Posterior cingulate gyrus (tissue), 11 donors: ENCODE data around the gene TNS1.
A peak's percentile ranks its signal among the peaks of the same experiment; 100 is the strongest.

Experiments
- DNase-seq, 10 donors: peaks; one replicate each; pipeline versions ENCODE4 v3.0.0 to v3.0.0-alpha.2; 2020 to 2021; ENCODE audit warnings: mixed read lengths in 3 of 10
- intact Hi-C: fragments of 100-400 bp; cut with DNase I; formaldehyde crosslinking; loops from one replicate; pipeline ENCODE4 v1.15.1; 2023

TNS1 gene

GRCh38 chr2:217906798-217907197, 96.0 kb downstream of the TNS1 start:
- DNase-seq, result peak in 1 of 10 donors; percentile 18
- intact Hi-C loops, result no loop called here

DNA sequence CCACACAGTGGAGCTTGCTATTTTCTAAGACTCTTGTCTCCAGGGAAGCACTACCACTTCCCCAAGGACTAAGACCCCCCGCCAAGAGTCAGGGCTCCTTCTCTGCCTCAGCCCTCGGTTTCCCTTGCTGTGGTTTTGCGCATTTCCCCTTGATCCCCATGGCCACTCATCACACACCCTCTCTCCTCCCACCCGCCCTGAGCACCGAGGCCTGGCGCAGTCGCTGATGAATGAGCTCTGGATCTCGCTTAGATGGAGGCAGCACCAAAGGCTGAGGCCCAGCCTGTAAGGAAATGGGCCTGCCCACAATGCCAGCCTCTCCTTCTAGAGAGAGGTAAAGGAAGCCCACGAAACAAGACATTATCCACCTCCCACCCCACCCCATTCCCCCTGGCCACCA, 96.9 kb downstream of the TNS1 start:
- peak in 2 of 10 donors; percentile 50 to 77 for DNase-seq
- intact Hi-C loops, result no loop called here

GRCh38 chr2:217905395-217905794, 97.4 kb downstream of the TNS1 start:
- peak in 7 of 10 donors; percentile 39 to 93 (median 61) for DNase-seq
- intact Hi-C loops, result no loop called here

DNA sequence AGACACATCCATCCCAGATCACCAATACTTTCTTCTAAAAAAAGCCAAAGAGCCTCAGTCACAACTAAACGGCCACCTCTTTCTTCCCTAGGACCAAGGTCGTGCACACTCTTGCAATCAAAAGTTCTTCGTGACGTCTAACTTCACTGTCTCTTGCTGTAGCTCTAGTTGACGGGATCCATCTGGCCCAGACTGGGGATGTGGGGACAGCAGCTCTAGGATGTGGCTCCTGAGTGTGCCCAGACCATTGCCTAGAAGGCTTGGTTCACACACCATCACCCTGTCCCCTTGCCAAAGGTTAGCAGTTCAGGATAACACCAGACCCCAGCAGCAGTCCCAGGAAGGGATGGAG, 98.2 kb downstream of the TNS1 start:
- DNase-seq, result no peak

DNA sequence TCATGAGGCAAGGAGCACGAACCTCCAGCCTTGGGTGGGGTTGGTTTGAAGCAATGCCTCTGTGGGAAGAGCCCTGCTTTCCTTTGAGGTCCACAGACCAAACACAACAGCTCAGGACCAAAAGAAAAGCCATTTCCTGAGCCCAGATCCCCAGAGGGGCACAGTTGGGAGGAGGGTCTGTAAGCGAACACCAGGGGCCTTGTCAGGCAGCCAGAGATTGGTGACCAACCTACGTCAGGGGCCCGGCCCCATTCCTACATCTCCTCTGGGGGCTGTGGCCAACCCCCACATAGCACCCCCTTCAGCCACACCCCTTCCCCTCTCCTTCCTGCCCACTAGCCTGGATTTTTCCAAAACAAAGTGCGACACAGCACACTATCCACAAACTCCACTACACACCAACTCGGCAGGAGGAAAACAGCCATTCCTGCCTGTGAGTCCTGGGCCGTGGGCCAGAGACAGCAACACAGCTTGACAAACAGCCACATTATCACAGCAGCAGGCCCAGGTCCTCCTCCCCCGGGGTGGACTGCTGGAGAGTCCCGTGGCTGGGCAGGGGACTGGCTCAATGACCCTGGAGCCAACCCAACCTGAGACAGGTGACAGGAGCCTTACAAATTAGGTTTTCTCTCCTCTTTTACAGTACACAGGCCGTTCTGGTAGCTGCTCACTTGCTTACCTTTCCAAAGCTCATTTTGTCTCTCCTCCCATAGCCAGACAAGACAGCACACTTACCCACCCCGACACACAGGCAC, 98.8 kb downstream of the TNS1 start:
- intact Hi-C loops, result loop anchor here (5.0 kb wide), 1 partner anchor 38 kb away; no protein-coding TSS in a partner anchor
- peak in 6 of 10 donors; percentile 41 to 93 (median 54) for DNase-seq

More for the DNA sequence above, 98.2 kb downstream of the TNS1 start:
- intact Hi-C loops, result loop anchor here (5.0 kb wide), 1 partner anchor 38 kb away; no protein-coding TSS in a partner anchor

GRCh38 chr2:217903142-217903858, 99.5 kb downstream of the TNS1 start:
- intact Hi-C loops, result loop anchor here (5.0 kb wide), 1 partner anchor 39 kb away; no protein-coding TSS in a partner anchor
- no peak for DNase-seq

- intact Hi-C loops, result loop anchor here (5.0 kb wide), 1 partner anchor 40 kb away; no protein-coding TSS in a partner anchor
- peak in 1 of 10 donors; percentile 87 for DNase-seq
Observed at GRCh38 chr2:217902379-217903141, 100.2 kb downstream of the TNS1 start.

DNA sequence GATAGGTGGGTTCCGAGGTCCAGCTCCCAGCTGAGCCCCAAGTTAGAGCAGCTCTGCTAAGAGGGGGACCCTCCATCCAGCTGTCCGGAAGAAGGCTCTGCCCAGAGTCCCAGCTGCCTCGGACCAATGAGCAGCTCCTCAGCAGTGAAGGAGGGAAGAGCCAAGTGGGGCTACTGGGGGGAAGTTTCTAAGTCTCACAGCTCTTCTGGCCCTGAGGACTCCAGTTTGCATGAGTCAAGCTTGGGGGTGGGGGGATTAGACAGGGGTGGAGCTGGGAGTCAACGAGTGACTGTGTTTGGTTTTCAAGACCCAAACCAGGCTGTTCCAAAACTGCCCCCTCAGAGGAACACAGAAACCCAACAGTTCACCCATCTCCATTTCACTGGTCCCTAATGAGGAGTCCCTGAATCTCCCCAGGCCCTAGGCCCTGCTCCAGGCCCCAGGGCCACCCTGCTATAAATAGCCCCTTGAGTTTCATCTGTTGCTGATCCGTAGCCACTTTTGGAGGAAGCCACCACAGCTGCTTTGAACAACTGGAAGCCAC, 100.9 kb downstream of the TNS1 start:
- intact Hi-C loops, result loop anchor here (5.0 kb wide), 1 partner anchor 40 kb away; no protein-coding TSS in a partner anchor

DNA sequence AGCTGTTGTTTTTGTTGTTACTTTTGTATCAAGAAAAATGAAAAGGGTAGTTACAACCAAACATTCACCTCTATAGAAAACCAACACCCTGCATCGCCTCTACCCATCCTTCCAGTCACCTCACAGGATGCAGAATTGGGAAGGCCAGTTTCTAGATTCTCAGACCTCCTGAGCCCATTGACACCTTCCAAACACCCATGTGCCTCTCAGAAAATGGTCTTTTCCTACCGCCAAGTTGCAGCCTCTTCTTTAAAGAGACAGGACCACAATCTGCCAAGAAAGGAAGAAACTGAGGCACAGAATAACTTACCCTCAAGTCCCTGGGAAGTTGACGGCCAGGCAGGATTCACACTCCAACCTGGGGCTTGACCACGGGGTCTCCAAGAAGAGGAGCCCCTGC, 101.4 kb downstream of the TNS1 start:
- intact Hi-C loops, result loop anchor here (5.0 kb wide), 1 partner anchor 41 kb away; no protein-coding TSS in a partner anchor

More for the DNA sequence above, 100.9 kb downstream of the TNS1 start:
- DNase-seq, result peak in 1 of 10 donors; percentile 16

DNA sequence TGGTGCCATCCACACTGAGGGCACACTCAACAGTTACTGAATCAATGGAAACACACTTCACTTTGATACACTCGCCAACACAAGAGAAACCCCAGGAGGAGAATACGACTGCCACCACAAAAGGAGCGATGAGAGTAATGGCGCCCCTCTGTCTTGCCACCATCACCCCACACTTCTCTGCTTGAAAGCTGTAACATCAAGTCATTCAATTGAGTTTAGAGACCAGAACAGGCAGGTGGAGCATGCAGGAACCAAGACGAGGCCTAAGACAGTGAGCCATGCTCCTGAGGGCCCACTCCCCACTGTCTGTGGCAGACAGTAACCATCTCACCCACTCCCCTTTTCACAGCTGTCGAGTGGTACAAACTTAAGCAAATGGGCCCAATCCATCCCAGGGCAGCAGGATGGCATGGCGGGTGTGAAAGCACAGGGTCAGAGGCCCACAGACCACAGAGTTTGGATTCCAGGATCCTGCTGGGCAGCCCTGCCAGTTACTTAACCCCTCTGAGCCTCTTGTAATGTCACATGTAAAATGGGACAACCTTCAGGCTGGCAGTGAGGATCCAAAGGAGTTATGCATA, 101.9 kb downstream of the TNS1 start:
- DNase-seq, result peak in 2 of 10 donors; percentile 33 to 51
- intact Hi-C loops, result loop anchor here (5.0 kb wide), 1 partner anchor 41 kb away; no protein-coding TSS in a partner anchor

More for the DNA sequence above, 101.4 kb downstream of the TNS1 start:
- peak in 1 of 10 donors; percentile 9 for DNase-seq

DNA sequence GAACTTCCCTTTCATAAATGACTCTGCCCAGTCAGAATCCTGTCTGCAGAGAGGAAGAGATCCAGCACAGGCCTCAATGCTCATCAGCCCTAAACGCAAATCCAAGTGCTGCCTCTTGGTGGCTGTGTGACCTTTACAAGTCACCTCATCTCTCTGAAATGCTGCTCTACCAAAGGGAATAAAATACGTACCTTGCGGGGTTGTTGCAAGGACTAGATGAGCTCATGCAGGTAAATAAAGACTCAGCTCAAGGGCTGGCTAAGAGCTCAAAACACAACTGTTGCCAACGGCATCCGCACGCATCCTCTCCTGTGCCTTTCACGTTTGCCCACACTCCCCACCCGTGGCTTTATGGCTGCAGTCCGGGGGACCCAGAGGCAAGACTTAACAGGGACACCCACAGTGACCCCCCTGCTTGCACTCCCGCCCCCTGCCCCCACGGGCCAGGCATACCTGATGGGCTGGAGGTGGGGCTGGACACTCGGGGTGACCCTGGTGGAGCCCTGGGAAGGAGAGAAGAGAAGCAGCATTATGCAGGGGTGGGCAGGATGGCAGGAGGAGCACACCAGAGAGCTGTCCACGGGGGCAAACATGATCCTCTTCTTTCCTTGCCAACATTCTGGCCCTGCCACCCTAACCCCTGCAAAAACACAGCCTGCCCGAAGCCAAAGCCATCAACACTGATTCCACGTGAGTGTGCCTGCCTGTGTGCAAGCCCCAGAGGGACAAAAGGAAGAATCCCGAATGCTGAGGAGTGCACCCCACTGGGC, 102.6 kb downstream of the TNS1 start:
- peak in 2 of 10 donors; percentile 13 to 65 for DNase-seq
- intact Hi-C loops, result loop anchor here (5.0 kb wide), 1 partner anchor 42 kb away; no protein-coding TSS in a partner anchor

- peak in 1 of 10 donors; percentile 77 for DNase-seq
- intact Hi-C loops, result loop anchor here (5.0 kb wide), 1 partner anchor 43 kb away; no protein-coding TSS in a partner anchor
Observed at GRCh38 chr2:217899231-217900009, 103.4 kb downstream of the TNS1 start.

GRCh38 chr2:217897816-217898806, 104.7 kb downstream of the TNS1 start:
- intact Hi-C loops, result no loop called here
- peak in 7 of 10 donors; percentile 24 to 89 (median 55) for DNase-seq

GRCh38 chr2:217897091-217897715, 105.6 kb downstream of the TNS1 start:
- DNase-seq, result peak in 1 of 10 donors; percentile 61
- intact Hi-C loops, result no loop called here

DNA sequence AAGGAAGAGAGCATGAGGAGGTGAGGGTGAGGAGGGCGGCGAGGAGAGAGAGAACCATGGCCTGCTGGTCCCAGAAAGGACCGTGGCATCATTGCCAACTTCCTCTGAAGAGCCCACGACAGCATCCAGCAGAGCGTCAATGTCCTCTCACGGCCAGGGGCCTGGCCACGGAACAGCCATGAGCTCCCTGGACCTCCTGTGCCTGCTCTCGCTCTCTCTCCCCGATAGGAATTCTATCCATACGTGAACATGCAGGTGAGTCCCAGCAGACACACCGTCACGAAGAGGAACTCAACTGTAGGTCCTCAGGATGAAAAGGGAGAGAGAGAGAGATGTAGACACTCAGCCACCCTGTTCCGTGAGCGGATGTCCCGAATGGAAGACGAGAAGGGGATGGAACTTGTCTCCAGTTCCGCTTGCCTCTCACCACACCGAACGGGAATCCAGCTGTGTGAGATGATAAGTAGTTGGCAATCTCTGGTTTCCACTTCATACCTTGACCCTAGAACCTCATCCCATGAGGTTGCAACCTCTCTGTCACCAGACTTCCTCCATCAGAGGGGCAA, 107.6 kb downstream of the TNS1 start:
- intact Hi-C loops, result no loop called here
- DNase-seq, result peak in 1 of 10 donors; percentile 29

DNA sequence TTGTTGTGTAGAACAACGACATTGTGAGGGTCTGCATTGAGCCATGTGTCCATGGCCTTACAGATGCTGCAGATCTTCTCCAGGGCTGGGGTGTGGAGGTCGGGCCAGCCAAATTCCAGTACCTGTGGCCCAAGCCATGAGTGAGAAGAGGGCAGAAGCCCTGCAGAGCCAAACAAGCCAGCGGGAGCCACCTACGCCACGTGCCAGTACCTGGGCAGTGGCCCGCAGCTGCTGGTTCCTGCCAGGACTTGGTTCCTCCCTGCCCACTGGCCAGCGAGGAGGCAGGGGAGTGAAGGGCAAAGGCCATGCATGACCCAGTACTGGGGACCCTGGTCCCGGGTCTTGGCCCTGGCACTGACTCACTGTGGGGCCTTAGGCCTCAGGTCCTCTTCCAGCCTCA, 109.4 kb downstream of the TNS1 start:
- intact Hi-C loops, result no loop called here
- peak in 1 of 10 donors; percentile 77 for DNase-seq
